SK-N-SH treated with all-trans-retinoic acid at 6 μM for 48 hours (cell line): ENCODE data around the gene XBP1.

Source experiments
- ATAC-seq: fragments of 200-7000 bp; cut with Tn5 transposase; 3 replicates; pipeline ENCODE4 v1.9.1; 2020; ENCODE audit warnings: mild to moderate bottlenecking, moderate library complexity
- ARNTL ChIP-seq: fragments of 450-650 bp; formaldehyde crosslinking; IDR thresholded peaks from 2 replicates; pipeline ENCODE4 v1.5.0; 2020; ENCODE audit warnings: low read depth, mild to moderate bottlenecking, moderate library complexity, borderline replicate concordance
- BACH2 ChIP-seq: fragments of 250-450 bp; sonication (Bioruptor Pico); IDR thresholded peaks from 2 replicates; pipeline ENCODE4 v1.9.0; 2021; ENCODE audit warnings: mild to moderate bottlenecking, borderline replicate concordance
- CREB5 ChIP-seq: fragments of 250-450 bp; sonication (Bioruptor Pico); IDR thresholded peaks from 2 replicates; pipeline ENCODE4 v1.5.1; 2020; ENCODE audit warnings: low read depth, mild to moderate bottlenecking, moderate library complexity
- CSDC2 ChIP-seq: fragments of 250-450 bp; sonication (Bioruptor Pico); IDR thresholded peaks from 2 replicates; pipeline ENCODE4 v1.5.0; 2020; ENCODE audit warnings: mild to moderate bottlenecking, moderate library complexity
- GLIS3 ChIP-seq: fragments of 250-450 bp; sonication (Bioruptor Pico); IDR thresholded peaks from 2 replicates; pipeline ENCODE4 v1.5.0; 2020; ENCODE audit warnings: mild to moderate bottlenecking, moderate library complexity
- ISL1 ChIP-seq: fragments of 250-450 bp; sonication (Bioruptor Pico); IDR thresholded peaks from 2 replicates; pipeline ENCODE4 v2.1.2; 2022; ENCODE audit warnings: mild to moderate bottlenecking, moderate library complexity
- OSR1 ChIP-seq: fragments of 250-450 bp; sonication (Bioruptor Pico); IDR thresholded peaks from 2 replicates; pipeline ENCODE4 v1.8.0; 2022; ENCODE audit warnings: moderate library complexity, mild to moderate bottlenecking, inconsistent platforms
- POU6F1 ChIP-seq: fragments of 250-450 bp; sonication (Bioruptor Pico); IDR thresholded peaks from 2 replicates; pipeline ENCODE4 v1.8.0; 2021; ENCODE audit warnings: low read depth, mild to moderate bottlenecking, moderate library complexity, borderline replicate concordance
- PPARA ChIP-seq: fragments of 250-450 bp; sonication (Bioruptor Pico); IDR thresholded peaks from 2 replicates; pipeline ENCODE4 v1.5.0; 2020; ENCODE audit warnings: mild to moderate bottlenecking, borderline replicate concordance
- RARB ChIP-seq: fragments of 250-450 bp; sonication (Bioruptor Pico); IDR thresholded peaks from 2 replicates; pipeline ENCODE4 v1.8.0; 2021; ENCODE audit warnings: mild to moderate bottlenecking, moderate library complexity
- SNAI2 ChIP-seq: fragments of 250-450 bp; sonication (Bioruptor Pico); IDR thresholded peaks from 2 replicates; pipeline ENCODE4 v1.5.0; 2020; ENCODE audit warnings: mild to moderate bottlenecking, moderate library complexity
- TCF4 ChIP-seq: fragments of 250-450 bp; sonication (Bioruptor Pico); IDR thresholded peaks from 2 replicates; pipeline ENCODE4 v1.8.0; 2021; ENCODE audit warnings: mild to moderate bottlenecking, moderate library complexity, borderline replicate concordance
- TOX ChIP-seq: fragments of 250-450 bp; sonication (Bioruptor Pico); IDR thresholded peaks from 2 replicates; pipeline ENCODE4 v1.8.0; 2021; ENCODE audit warnings: mild to moderate bottlenecking, moderate library complexity, borderline replicate concordance
- TSHZ2 ChIP-seq: fragments of 250-450 bp; sonication (Bioruptor Pico); IDR thresholded peaks from 2 replicates; pipeline ENCODE4 v1.5.0; 2020; ENCODE audit warnings: mild to moderate bottlenecking, moderate library complexity
- ZC3H10 ChIP-seq: fragments of 250-450 bp; sonication (Bioruptor Pico); IDR thresholded peaks from 2 replicates; pipeline ENCODE4 v1.5.1; 2021; ENCODE audit warnings: mild to moderate bottlenecking, moderate library complexity
- ZFP3 ChIP-seq: fragments of 250-450 bp; sonication (Bioruptor Pico); IDR thresholded peaks from 2 replicates; pipeline ENCODE4 v1.5.0; 2020; ENCODE audit warnings: mild to moderate bottlenecking, moderate library complexity
- ZFP30 ChIP-seq: fragments of 450-650 bp; formaldehyde crosslinking; IDR thresholded peaks from 2 replicates; pipeline ENCODE4 v1.5.0; 2022; ENCODE audit warnings: mild to moderate bottlenecking, moderate library complexity
- ZNF565 ChIP-seq: fragments of 450-650 bp; formaldehyde crosslinking; conservative IDR thresholded peaks from 2 replicates; pipeline ENCODE4 v1.5.0; 2020; ENCODE audit warnings: low read depth, mild to moderate bottlenecking, moderate library complexity
- ZNF70 ChIP-seq: fragments of 450-650 bp; formaldehyde crosslinking; IDR thresholded peaks from 2 replicates; pipeline ENCODE4 v1.5.0; 2020; ENCODE audit warnings: mild to moderate bottlenecking, moderate library complexity
- ZNF8 ChIP-seq: fragments of 450-650 bp; formaldehyde crosslinking; IDR thresholded peaks from 2 replicates; pipeline ENCODE4 v1.5.0; 2020; ENCODE audit warnings: mild to moderate bottlenecking, moderate library complexity
- TF ChIP-seq, protein P1 (sequence below): fragments of 250-450 bp; sonication (Bioruptor Pico); IDR thresholded peaks from 2 replicates; pipeline ENCODE4 v1.5.1; 2021; ENCODE audit warnings: mild to moderate bottlenecking, moderate library complexity
- TF ChIP-seq, protein P2 (sequence below): fragments of 250-450 bp; sonication (Bioruptor Pico); IDR thresholded peaks from 2 replicates; pipeline ENCODE4 v1.8.0; 2020; ENCODE audit warnings: mild to moderate bottlenecking, moderate library complexity, borderline replicate concordance

Gene XBP1

DNA sequence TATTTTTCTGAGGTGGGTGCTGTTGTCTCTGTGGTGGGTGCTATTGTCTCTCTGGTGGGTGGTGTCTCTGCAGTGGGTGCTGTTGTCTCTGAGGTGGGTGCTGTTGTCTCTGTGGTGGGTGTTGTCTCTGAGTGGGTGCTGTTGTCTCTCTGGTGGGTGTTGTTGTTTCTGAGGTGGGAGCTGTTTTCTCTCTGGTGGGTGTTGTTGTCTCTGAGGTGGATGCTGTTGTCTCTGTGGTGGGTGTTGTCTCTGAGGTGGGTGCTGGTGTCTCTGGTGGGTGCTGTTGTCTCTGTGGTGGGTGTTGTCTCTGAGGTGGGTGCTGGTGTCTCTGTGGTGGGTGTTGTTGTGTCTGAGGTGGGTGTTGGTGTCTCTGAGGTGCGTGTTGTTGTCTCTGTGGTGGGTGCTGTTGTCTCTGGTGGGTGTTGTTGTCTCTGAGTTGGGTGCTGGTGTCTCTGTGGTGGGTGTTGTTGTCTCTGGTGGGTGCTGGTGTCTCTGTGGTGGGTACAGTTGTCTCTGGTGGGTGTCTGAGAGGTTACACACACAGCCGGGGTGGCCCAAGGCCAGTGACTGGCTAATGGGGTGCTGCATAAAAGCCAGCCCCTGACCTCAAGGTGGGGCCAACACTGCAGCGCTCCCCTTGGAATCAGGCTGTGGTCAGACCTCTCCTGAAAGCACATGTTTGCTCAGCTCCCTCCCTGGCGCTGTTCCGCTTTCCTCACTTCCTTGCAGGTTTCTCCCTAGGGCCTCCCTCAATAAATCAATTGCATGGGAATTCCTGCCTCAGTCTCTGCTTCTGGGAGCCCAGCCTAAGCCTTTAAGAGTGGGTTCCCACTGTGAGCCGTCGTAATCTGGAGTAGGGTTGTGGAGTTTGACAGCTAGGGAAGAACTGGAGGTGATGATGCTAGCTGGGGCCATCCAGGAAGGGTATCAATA is 31.0 kb upstream of the XBP1 start:
- ATAC-seq = no peak
- TF ChIP-seq POU6F1 (no peak), ZC3H10 (CRISPR knock-in tag) (no peak), CSDC2 (no peak), RARB (CRISPR knock-in tag) (no peak), PPARA (CRISPR knock-in tag) (no peak), GLIS3 (CRISPR knock-in tag) (no peak), BACH2 (CRISPR knock-in tag) (no peak), ZNF8 (no peak), CREB5 (CRISPR knock-in tag) (no peak), OSR1 (no peak), ARNTL (CRISPR knock-in tag) (no peak), ZNF565 (CRISPR knock-in tag) (no peak), TOX (no peak), ZFP30 (CRISPR knock-in tag) (no peak), ISL1 (CRISPR knock-in tag) (no peak), ZNF70 (CRISPR knock-in tag) (no peak)
- TF ChIP-seq, protein P1, sequence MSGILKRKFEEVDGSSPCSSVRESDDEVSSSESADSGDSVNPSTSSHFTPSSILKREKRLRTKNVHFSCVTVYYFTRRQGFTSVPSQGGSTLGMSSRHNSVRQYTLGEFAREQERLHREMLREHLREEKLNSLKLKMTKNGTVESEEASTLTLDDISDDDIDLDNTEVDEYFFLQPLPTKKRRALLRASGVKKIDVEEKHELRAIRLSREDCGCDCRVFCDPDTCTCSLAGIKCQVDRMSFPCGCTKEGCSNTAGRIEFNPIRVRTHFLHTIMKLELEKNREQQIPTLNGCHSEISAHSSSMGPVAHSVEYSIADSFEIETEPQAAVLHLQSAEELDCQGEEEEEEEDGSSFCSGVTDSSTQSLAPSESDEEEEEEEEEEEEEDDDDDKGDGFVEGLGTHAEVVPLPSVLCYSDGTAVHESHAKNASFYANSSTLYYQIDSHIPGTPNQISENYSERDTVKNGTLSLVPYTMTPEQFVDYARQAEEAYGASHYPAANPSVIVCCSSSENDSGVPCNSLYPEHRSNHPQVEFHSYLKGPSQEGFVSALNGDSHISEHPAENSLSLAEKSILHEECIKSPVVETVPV (CRISPR knock-in tag) = no peak
- TF ChIP-seq, protein P2, sequence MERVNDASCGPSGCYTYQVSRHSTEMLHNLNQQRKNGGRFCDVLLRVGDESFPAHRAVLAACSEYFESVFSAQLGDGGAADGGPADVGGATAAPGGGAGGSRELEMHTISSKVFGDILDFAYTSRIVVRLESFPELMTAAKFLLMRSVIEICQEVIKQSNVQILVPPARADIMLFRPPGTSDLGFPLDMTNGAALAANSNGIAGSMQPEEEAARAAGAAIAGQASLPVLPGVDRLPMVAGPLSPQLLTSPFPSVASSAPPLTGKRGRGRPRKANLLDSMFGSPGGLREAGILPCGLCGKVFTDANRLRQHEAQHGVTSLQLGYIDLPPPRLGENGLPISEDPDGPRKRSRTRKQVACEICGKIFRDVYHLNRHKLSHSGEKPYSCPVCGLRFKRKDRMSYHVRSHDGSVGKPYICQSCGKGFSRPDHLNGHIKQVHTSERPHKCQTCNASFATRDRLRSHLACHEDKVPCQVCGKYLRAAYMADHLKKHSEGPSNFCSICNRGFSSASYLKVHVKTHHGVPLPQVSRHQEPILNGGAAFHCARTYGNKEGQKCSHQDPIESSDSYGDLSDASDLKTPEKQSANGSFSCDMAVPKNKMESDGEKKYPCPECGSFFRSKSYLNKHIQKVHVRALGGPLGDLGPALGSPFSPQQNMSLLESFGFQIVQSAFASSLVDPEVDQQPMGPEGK = no peak

- ATAC-seq = no peak
- TF ChIP-seq, protein P2 = no peak
- TF ChIP-seq POU6F1 (no peak), ZNF565 (CRISPR knock-in tag) (no peak)
- TF ChIP-seq, all 23 proteins: peak for 0
These were observed 30.1 kb upstream of the XBP1 start for GRCh38 chr22:28830441-28830840.

GRCh38 chr22:28829358-28830181 is 29.2 kb upstream of the XBP1 start:
- ATAC-seq = peak; percentile 93
- TF ChIP-seq TCF4 (CRISPR knock-in tag) (no peak), RARB (CRISPR knock-in tag) (no peak), ZNF70 (CRISPR knock-in tag) (no peak), TSHZ2 (no peak), ISL1 (CRISPR knock-in tag) (no peak), ZFP3 (CRISPR knock-in tag) (no peak), BACH2 (CRISPR knock-in tag) (no peak), SNAI2 (CRISPR knock-in tag) (no peak), ZC3H10 (CRISPR knock-in tag) (no peak)
- TF ChIP-seq, protein P1 (CRISPR knock-in tag) = no peak
